ENCODE results near the gene PRCP.

Gene PRCP

DNA sequence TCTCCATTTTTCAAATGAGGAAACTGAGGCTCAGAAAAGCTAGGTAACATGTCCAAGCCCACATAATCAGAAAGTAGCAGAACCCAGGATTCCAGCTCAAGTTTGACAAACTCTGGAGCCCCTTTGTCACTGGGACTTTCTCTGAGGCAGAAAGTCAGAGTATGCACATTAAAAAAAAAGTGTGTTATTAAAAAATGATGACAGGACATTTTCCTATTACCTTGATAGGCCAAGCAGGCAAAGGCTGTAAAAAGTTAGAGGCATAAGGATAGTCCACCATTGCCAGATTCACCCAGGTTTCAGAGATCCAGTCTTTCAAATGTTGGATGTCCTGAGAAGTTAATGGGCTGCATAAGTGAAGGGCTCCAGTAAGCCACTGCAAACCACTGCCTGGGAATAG lies 51.4 kb downstream of the PRCP start:
- TF ChIP-seq, protein P1, sequence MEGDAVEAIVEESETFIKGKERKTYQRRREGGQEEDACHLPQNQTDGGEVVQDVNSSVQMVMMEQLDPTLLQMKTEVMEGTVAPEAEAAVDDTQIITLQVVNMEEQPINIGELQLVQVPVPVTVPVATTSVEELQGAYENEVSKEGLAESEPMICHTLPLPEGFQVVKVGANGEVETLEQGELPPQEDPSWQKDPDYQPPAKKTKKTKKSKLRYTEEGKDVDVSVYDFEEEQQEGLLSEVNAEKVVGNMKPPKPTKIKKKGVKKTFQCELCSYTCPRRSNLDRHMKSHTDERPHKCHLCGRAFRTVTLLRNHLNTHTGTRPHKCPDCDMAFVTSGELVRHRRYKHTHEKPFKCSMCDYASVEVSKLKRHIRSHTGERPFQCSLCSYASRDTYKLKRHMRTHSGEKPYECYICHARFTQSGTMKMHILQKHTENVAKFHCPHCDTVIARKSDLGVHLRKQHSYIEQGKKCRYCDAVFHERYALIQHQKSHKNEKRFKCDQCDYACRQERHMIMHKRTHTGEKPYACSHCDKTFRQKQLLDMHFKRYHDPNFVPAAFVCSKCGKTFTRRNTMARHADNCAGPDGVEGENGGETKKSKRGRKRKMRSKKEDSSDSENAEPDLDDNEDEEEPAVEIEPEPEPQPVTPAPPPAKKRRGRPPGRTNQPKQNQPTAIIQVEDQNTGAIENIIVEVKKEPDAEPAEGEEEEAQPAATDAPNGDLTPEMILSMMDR (IDR thresholded peaks at IDR 0.05; ENCODE audit: insufficient read depth, low read depth, low read length, missing control alignments) = no peak
- no peak overlapping the region for H3K4me3 ChIP-seq (ENCODE audit: low read length)
- no peak for DNase-seq (ENCODE audit: low read depth)

DNA sequence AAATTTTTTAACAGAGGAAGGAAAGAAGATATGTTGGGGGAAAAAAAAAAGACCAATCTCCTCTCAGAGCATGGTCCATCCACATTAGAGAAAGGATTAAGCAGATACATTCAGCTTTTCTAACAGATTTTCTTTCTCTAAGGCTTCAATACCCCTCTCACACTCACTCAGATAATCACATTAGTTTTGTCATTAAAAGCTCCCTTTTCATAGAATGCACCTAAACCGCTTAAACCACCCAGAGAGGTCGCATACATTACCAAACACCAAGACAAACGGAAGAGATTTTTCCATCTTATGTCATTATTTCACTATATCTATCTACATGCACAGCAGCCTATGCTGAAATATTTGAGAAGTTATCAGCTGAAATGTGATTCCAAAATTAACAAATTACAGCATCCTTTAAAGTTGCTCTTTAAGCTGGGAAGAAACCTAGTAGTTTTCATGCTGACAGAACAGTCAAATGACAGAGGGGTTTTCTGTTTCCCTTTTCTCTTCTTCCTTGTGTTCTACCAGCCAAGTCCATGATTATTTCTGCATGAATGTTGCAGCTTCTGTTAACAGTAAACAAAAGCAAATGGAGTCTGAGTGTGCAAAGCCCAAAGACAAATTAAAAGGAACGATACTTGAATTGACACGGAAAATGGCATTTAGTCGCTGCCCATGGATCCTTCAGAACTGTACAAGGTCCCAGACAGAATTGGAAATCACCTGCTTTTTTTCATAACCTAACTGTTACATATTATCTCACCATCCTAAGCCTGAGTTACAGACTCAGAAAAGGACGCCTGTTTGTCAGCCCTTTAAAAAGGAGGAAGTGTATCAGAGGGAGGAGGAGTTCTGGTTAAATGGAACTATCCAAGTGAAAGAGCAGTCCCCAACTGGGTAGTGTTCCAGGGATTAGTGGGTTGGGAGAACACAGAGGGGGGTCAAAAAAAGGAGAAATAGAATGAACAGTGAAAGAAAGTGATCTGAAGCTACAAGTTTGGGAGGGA lies 54.6 kb downstream of the PRCP start:
- DNase-seq (ENCODE audit: low read depth) = no peak

DNA sequence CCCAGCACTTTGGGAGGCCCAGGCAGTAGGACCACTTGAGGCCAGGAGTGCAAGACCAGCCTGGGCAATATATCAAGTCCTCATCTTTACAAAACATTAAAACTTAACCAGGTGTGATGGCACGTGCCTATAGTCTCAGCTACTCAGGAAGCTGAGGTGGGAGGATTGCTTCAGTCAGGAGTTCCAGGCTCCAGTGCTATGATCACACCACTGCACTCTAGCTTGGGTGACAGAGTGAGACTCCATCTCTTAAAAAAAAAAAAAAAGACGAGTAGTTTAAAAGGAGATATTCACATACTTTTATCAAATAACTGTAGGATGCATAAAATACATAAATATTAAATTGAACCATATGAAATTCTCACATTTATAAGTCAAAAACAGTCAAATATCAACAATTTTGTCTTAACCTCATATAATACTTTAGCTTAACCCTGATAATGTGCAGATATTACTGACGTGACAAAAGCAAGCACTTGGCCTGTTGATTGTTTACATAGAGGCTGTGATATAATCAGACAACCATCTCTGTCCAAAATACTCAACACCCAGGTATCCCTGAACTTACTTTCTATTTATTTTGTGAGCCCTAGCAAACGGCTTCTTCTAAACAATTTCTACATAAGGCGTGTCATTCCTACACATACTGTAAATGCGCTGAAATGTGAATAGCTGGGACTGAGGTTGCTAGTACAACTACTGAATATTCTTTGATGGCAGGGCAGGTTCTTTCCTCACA lies 57.0 kb downstream of the PRCP start:
- H3K4me3 ChIP-seq (ENCODE audit: low read length) = no peak overlapping the region
- TF ChIP-seq, protein P1 (IDR thresholded peaks at IDR 0.05; ENCODE audit: insufficient read depth, low read depth, low read length, missing control alignments) = no peak
- peak; percentile 15 for DNase-seq (ENCODE audit: low read depth)

More for the DNA sequence above, 54.6 kb downstream of the PRCP start:
- H3K4me3 ChIP-seq (ENCODE audit: low read length) = no peak overlapping the region
- TF ChIP-seq, protein P1 (IDR thresholded peaks at IDR 0.05; ENCODE audit: insufficient read depth, low read depth, low read length, missing control alignments) = no peak

DNA sequence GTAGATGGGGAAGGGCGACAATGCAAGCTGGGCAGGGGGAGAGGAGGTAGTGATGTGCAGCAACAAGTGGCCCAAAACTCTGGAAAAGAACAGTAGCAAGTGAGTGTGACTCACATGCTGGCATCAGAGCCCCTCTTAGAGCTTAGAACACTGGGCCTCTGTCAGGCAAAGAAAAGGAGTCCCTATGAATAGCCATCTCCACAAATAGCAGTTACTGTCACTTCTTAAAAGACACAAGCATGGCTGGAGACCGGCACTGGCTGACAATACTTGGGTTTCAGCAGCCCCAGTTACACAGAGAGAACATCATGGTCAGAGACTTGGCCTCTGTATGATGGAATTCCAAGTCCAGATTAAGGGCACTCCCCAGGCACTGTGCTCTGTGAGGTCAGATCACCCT lies 58.2 kb downstream of the PRCP start:
- TF ChIP-seq, protein P1 (IDR thresholded peaks at IDR 0.05; ENCODE audit: insufficient read depth, low read depth, low read length, missing control alignments) = no peak
- H3K4me3 ChIP-seq (ENCODE audit: low read length) = no peak overlapping the region
- no peak for DNase-seq (ENCODE audit: low read depth)

DNA sequence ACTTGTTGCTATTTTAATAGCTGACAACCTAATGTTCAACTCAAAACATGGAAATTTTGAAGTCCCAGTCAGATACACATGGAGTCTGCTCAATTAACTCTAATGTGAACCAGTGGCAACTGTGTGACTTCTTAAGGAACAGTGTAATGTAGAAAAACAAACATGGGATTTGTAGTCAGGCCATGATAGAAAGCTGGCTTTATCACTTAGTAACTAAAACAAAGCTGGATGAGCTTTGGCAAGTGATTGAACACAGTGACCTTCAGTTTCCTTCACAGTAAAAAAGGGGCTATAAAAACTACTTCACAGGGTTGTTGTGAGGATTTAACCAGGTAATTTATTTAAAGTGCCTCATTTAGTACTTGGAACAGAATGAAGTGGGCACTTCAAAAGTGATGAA lies 62.6 kb downstream of the PRCP start:
- H3K4me3 ChIP-seq (ENCODE audit: low read length) = no peak overlapping the region
- no peak for DNase-seq (ENCODE audit: low read depth)
- TF ChIP-seq, protein P1 (IDR thresholded peaks at IDR 0.05; ENCODE audit: insufficient read depth, low read depth, low read length, missing control alignments) = no peak

DNA sequence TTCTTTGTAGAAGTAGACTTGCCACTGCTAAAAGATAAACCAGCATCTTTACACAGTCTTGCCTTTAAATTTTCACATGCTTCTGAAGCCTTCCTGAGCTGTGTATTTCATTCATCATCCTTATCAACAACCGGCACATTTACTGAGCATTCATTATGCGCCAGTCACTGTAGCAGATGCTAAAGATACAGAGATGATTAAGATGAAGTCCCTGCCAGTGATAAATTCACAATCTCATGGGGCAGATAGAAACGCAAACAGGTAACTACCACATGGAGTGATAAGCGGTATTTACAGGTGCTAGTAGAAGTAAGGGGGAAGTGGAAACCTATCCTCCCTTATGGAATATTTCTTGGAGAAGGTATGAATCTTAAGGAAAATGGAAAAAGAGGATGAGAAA lies 67.2 kb downstream of the PRCP start:
- TF ChIP-seq, protein P1 (IDR thresholded peaks at IDR 0.05; ENCODE audit: insufficient read depth, low read depth, low read length, missing control alignments) = no peak
- DNase-seq (ENCODE audit: low read depth) = no peak
- no peak overlapping the region for H3K4me3 ChIP-seq (ENCODE audit: low read length)
